Peyer's patch (tissue), 4 donors: ENCODE measurements around the gene ARID1B.

ENCODE experiments used
- POLR2A ChIP-seq, 2 donors: fragments of 450-650 bp; IDR thresholded peaks; one replicate each; pipeline ENCODE4 v1.5.1; 2017; ENCODE audit warnings: antibody characterized with exemption in 2 of 2, mild to moderate bottlenecking in 2 of 2, moderate library complexity in 2 of 2
- TF ChIP-seq, protein P1 (sequence below), 6 experiments: fragments of 450-650 bp in 4 of 6; fragments of 200-600 bp in 2 of 6; sonication (generic) in 1 of 6; IDR thresholded peaks; one replicate each; pipeline ENCODE4 v1.5.1; 2017 to 2019; ENCODE audit warnings: antibody characterized with exemption in 6 of 6, mild to moderate bottlenecking in 3 of 6, moderate library complexity in 1 of 6

DNA sequence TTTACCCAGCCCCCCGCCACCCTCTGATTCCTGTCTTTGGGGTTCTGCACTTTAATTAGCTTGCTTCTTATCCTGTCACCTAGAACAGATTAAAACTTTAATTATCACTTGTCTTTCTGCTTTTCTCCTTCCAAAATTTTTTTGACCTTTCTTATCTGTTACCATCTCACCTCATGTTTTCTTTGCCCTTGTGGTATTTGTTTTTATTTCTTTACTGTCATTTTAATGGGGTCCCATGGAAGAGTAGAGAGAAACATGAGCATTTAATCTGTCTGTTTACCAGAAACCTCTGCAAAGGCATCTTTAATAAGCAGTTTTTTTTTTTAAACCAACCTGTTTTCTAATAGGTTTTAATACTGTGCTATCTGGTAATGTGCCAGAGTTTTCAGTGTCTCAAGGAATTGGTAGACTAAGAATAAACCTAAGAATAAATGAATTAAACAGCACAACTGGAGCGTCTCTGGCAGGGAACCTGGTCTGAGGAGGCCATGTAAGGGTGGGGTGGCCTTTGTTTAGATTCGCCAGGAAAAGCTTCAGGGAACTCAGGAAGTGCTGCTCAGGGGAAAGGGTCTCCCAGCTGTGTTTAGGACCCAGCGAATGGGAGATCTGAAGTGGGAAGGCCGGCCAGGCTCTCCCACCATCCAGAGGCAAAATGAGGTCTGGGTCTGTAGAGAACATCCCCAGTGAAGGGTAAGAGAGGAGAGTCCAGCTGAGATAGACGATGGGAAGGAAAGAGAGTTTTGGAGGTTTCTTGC lies 69.8 kb downstream of the ARID1B start:
- TF ChIP-seq, protein P1, sequence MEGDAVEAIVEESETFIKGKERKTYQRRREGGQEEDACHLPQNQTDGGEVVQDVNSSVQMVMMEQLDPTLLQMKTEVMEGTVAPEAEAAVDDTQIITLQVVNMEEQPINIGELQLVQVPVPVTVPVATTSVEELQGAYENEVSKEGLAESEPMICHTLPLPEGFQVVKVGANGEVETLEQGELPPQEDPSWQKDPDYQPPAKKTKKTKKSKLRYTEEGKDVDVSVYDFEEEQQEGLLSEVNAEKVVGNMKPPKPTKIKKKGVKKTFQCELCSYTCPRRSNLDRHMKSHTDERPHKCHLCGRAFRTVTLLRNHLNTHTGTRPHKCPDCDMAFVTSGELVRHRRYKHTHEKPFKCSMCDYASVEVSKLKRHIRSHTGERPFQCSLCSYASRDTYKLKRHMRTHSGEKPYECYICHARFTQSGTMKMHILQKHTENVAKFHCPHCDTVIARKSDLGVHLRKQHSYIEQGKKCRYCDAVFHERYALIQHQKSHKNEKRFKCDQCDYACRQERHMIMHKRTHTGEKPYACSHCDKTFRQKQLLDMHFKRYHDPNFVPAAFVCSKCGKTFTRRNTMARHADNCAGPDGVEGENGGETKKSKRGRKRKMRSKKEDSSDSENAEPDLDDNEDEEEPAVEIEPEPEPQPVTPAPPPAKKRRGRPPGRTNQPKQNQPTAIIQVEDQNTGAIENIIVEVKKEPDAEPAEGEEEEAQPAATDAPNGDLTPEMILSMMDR (IDR thresholded peaks at IDR 0.05), result no peak
- no peak for TF ChIP-seq POLR2A (IDR thresholded peaks at IDR 0.05)
